Suppressor macrophage (primary cell): ENCODE data around the gene ARL17B.
"Not testable (repeated sequence)": the region's sequence is repeated elsewhere in the genome, so short reads cannot be mapped to it uniquely, and the experiment has no call there.

Experiments
- DNase-seq, 4 experiments: peaks; one replicate each; pipeline ENCODE4 v3.0.0-alpha.2; 2020 to 2022

ARL17B gene

GRCh38 chr17:46287587-46287986, 74.0 kb downstream of the ARL17B start:
- DNase-seq: not testable (repeated sequence)

DNA sequence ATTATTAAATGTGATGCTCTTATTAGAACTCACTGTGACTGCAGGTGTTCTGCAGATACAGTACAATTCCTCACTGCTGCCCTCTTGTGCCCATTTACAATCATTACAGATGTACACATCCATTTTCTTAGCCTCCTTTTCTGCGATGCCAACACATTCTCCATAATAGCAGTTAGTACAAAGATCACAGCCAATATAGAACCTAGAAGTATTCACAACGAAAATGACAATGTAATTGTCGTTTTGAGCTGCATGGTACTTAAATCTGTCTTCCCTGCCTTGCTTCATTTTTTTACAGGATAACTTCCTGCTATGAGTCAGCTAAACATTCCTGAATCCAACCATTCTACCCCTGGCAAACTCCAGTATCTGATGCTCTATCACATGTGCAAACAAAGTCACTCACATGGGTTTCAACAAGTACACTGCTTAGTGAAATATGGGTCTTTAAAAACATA, 74.8 kb downstream of the ARL17B start:
- peak; percentile 72 to 94 (median 76) for DNase-seq

DNA sequence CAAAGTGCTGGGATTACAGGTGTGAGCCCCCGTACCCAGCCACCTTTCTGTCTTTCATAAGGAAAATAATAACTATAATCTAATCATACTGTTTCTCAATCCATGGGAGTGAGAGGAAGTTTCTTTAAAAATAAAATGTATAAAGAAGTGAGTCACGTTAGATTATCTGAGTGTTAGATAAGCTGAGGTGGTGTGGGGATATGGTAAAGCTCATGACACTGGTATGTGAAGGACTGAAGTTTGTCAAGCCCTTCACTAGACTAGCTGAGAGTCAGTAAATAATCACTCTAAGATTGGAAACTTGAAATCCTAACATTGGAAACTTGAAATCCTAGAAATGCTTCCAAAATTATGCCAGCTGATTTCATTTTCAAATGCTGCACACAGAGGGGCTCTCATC, 76.1 kb downstream of the ARL17B start:
- not testable (repeated sequence) for DNase-seq

DNA sequence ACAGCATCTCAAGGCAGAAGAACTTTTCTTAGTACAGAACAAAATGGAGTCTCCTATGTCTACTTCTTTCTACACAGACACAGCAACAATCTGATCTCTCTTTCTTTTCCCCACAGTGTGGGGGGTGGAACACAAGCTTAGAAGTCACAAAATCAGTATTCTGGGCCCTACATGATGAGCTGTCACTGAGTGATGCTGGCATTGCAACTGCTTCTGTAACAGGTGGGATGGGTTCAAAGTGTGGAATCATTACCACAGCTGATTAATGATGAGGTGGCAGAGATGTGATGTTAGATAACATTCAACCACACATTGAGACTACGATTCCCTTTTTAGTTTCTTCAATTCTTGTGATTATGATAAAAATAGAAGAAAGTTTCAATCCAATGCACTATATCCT, 77.1 kb downstream of the ARL17B start:
- DNase-seq: not testable (repeated sequence)

DNA sequence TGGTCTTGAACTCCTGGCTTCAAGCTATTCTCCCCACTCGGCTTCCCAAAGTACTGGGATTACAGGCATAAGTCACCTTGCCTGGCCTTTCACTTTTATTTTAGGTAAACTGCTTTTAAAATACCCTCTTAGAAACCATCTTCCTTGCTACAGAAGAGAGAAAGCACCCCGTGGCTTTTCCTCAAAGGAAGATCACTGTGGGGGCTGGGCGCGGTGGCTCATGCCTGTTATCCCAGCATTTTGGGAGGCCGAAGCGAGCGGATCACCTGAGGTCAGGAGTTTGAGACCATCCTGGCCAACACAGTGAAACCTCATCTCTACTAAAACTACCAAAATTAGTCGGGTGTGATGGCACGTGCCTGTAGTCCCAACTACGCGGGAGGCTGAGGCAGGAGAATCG, 78.9 kb downstream of the ARL17B start:
- not testable (repeated sequence) for DNase-seq

DNA sequence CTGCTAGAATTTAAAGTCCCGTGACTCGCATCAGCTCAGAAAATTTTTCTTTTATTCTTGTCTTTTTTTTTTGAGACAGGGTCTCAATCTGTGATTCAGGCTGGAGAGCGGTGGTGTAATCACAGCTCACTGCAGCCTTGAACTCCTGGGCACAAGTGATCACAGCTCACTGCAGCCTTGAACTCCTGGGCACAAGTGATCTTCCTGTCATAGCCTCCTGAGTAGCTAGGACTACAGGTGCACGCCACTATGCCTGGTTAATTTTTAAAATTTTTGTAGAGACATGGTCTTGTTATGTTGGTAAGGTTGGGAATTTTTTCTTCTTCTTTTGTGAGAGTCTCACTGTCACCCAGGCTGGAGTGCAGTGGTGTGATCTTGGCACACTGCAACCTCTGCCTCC, 80.2 kb downstream of the ARL17B start:
- DNase-seq: not testable (repeated sequence)

GRCh38 chr17:46276728-46277479, 84.7 kb downstream of the ARL17B start:
- DNase-seq: not testable (repeated sequence)

- no peak for DNase-seq
Observed at GRCh38 chr17:46274238-46274637, 87.3 kb downstream of the ARL17B start.

DNA sequence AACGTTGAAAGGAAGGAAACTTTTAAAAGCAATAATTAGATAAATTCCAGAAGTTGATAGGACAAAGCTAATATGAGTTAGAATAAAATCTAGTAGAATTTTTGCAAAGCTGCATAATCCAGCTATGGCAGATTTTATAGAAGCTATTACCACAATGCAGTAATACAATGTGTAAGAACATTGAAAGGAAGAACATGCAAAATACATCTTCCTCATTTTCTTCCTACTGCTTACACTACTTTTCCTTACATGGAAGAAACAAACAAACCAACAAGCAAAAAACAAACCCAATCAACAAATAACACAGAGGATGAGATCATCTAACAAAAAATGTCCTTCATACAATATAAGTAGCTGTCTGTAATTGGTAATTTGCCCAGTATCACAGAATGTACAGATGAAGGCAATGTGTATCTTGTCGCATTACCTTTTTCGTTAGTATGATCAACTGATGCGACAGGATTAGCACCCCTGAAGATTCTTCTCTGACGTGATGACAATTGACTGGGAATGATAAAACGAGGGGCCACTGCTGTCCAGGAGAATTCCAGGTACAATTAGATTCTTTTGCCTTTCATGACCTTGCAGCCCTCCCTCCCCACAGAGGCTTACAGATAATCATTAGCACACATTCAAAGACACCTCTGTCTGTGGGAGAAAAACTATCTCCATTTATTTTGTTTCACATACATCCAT, 87.9 kb downstream of the ARL17B start:
- peak in 2 of 4 experiments; percentile 7 to 28 for DNase-seq

DNA sequence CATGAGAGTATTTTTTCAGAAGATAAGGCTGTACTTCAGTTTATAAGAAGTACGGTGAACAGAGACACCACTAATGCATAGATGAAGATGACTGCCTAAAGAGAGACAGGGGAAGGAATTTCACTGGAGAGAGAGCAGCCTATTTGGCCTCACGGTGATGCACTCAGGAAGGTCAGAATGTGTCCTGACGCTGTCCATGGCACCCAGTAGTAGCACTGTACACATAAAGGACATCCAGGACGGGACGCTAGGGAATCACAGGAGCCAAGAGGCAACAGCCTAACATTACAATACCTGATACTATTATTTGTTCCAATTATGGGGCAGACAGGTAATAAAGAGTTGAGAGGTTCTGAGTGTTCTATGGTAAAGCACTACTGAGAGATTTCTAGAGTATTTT, 91.5 kb downstream of the ARL17B start:
- DNase-seq: no peak

DNA sequence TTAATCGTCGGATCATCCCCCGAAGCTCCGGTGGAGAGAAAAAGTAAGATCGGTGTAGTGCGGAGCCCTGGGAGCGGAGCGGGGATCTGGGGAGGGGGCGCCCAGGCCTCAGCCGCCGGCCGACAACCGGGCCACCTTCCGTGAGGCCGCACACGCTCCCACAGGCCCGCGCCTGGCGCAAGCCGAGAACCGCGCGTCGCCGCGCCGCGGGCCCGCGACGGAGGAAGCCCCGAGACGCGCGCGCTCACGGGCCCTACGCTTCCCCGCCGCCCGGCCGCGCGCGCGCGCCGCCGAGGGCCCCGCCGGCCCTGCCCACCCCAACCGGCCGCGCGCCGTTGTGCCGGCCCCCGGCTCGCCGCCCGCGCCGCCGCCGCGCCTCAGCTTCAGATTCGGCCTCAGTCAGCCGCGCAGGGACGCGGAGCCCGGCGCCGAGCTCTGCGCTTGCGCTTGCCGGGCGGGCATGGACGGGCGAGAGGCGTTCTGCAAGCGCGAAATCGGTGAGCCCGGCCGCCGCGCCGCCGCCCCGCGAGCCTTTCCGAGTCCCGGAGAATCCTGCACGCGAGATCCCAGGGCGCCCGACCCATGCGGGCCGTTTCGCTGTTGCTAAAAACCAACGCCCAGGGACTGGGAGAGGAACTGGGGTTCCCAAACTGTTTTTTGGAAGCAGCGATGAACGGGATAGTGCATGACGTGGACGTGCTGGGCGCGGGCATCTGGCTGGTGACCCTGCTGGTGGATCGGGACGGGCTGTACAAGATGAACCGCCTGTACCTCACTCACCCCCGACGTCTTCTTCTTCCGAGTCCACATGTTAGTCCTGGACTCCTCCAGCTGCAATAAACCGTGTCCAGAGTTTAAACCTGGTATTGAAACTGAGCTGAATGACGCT, 94.7 kb downstream of the ARL17B start:
- peak; percentile 93 to 100 (median 97) for DNase-seq

- DNase-seq: peak; percentile 14 to 42 (median 24)
Observed at GRCh38 chr17:46266063-46266655, 95.4 kb downstream of the ARL17B start.

DNA sequence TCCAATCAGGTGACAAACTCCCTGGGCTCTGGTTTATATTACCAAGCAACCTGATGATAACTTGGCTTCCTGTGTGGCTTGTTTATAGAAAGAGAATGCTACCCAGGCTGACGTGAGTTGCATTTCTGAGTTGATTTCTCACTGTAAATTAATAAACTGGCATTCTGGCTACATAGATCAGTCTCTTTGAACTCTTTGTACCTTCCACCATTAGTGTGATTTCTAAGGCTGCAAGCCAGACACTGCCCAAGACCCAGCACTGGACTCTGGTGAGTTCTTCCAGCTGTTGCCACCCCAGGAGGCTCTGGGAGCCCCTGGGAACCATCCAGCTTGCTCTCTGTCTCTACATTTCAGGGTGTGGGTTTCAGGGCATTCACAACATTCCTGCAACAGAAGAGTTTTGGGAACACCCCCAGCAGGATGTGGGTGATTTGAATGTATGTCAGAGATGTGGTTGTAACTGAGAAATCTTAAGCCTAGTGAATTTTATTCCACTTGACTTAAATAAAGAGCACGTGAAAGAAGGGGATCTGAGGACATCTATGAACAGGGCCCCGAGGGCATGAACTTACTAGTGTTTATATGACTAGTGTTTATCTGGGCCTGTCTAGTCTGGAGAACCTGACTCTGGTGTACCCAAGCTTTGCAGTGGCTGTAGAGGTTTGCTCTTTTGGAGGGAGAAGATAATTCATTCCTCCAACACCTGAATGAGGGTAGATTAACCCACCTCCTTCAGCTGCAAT, 96.9 kb downstream of the ARL17B start:
- DNase-seq: peak in 1 of 4 experiments; percentile 15

GRCh38 chr17:46262271-46262670, 99.3 kb downstream of the ARL17B start:
- DNase-seq: peak in 1 of 4 experiments; percentile 18

DNA sequence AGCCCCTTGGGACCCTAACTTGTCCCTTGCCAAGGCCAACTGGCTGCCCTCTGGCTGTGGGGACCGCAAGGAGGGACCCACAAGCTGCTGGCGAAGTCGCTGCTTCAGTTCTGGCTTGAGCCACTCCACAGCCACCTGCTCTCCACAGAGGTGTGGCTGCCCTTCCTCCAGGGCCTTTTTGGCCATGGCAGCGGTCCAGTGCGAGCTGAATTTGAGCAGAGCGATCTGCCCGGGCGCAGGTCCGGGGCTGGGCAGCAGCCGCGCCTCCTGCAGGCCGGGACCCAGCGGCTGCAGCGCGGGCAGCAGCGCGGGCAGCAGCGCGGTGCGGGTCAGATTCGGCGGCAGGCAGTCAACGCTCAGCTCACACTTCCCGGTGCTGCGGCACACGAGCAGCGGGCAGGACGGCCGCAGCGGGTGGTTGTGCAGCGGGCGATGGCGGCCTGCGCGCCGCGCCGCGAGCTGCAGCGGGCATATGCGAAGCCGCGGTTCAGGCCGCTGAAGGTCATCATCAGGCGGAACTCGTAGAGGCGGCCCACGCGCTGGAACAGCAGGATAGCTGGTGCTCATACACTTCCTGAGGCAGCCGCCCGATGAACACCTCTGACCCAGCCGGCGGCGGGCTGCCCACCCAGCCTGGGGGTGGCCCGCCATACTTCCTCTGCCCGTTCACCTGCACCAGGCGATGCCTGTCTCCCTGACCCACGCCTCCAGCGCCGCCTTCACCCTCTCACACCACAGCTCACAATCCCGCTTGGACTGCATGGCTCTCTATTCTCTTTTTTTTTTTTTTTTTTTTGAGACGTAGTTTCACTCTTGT, 101.5 kb downstream of the ARL17B start:
- peak in 3 of 4 experiments; percentile 8 to 56 (median 54) for DNase-seq

- DNase-seq: not testable (repeated sequence)
Observed at GRCh38 chr17:46256369-46256768, 105.2 kb downstream of the ARL17B start.

DNA sequence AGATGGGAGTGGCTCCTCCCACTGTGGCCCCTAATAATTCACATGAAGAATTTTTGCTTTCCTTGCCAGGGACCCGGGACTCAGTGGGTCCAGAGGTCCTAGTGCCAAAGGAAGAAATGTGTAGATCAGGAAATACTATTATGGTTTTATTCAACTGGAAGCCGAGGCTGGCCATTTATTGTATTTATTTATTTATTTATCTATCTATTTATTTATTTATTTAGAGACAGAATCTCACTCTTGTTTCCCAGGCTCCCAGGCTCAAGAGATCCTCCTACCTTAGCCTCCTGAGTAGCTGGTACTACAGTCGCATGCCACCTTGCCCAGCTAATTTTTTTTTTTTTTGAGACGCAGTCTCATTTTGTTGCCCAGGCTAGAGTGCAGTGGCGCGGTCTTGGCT, 107.4 kb downstream of the ARL17B start:
- not testable (repeated sequence) for DNase-seq

DNA sequence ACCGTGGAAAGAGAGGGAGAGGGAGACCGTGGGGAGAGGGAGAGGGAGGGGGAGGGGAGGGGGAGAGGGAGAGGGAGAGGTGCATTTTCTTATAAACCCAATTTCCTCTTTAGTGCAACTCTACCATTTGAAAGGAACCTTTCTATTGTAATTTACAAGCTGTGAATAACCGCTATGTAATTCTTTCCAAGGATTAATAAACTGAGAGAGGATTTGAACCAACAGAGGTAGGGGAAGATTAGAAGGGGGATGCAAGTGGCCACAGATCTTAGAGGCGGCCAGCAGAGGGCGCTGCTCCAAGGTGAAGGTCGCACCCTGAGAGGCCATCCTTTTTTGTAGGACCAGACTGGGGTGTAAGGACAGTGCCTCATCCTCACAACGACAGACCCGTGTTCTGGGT, 107.8 kb downstream of the ARL17B start:
- peak; percentile 65 to 89 (median 81) for DNase-seq

- not testable (repeated sequence) for DNase-seq
Observed at GRCh38 chr17:46252804-46253203, 108.8 kb downstream of the ARL17B start.

- DNase-seq: not testable (repeated sequence)
Observed at GRCh38 chr17:46249153-46249552, 112.4 kb downstream of the ARL17B start.
